Testis (tissue), 3 donors: ENCODE results near the gene HSPA9. TPM values are rescaled to one million over a fixed set of nuclear protein-coding genes. Genes with fewer than 3 reads are reported as not detected.

Experiments
- DNase-seq: peaks from one replicate; pipeline ENCODE4 v3.0.0-alpha.2; 2019
- H3K27ac ChIP-seq, 2 donors: fragments of 200-600 bp; sonication (generic); one replicate each; pipeline ENCODE4 v1.5.1; 2019
- H3K27me3 ChIP-seq: fragments of 200-600 bp; sonication (generic); one replicate; pipeline ENCODE4 v1.5.1; 2019
- H3K36me3 ChIP-seq: fragments of 200-600 bp; sonication (generic); one replicate; pipeline ENCODE4 v1.5.1; 2017; ENCODE audit warnings: low read depth; ENCODE audit errors: missing control alignments
- H3K4me1 ChIP-seq: fragments of 200-600 bp; sonication (generic); one replicate; pipeline ENCODE4 v1.5.1; 2019
- H3K4me3 ChIP-seq, 2 donors: fragments of 200-600 bp; sonication (generic); one replicate each; pipeline ENCODE4 v1.5.1; 2017 to 2019
- H3K9me3 ChIP-seq: fragments of 200-600 bp; sonication (generic); one replicate; pipeline ENCODE4 v1.5.1; 2017
- CTCF ChIP-seq, 3 experiments: fragments of 450-650 bp in 2 of 3; fragments of 200-600 bp in 1 of 3; sonication (generic) in 1 of 3; IDR thresholded peaks; one replicate each; pipeline ENCODE4 v1.5.1; 2016 to 2019; ENCODE audit warnings: antibody characterized with exemption in 3 of 3, mild to moderate bottlenecking in 2 of 3, moderate library complexity in 1 of 3
- POLR2A ChIP-seq: fragments of 450-650 bp; IDR thresholded peaks from one replicate; pipeline ENCODE4 v1.6.1; 2017; ENCODE audit warnings: antibody characterized with exemption, mild to moderate bottlenecking, moderate library complexity
- WGBS, 2 donors: methylation state at CpG; one replicate each; pipeline ENCODE4 v1.1.5; 2018; 5-methylcytosine and 5-hydroxymethylcytosine counted together
- intact Hi-C: fragments of 100-400 bp; cut with DNase I; formaldehyde crosslinking; loops from one replicate; pipeline ENCODE4 v1.15.1; 2023; ENCODE audit warnings: low total_unique reads
- polyA plus RNA-seq: library from polyadenylated mRNA; stranded (reverse); fragments of 350-450 nt; fragmentation: Illumina TruSeq; extraction: RNeasy Lipid Tissue Mini Kit (QIAGEN cat#74804); gene quantifications from one replicate; pipeline ENCODE4 v1.2.3, GENCODE V29; 2014; ENCODE audit warnings: low read depth, low replicate concordance; ENCODE audit not compliant: insufficient read depth
- total RNA-seq, 2 donors: library from RNA; depleted of rRNA; stranded (reverse); fragments of >200 nt; gene quantifications; one replicate each; pipeline ENCODE4 v1.2.3, GENCODE V29; 2016

The HSPA9 gene
- total and polyA plus RNA-seq, 3 donors from 2014 or later: 145 to 243 (median 205) TPM

- DNase-seq: no peak
- no peak overlapping the region for H3K4me3 ChIP-seq
- no peaks in the 10 kb centered on the region for H3K9me3 ChIP-seq
- no peaks in the 10 kb centered on the region for H3K27me3 ChIP-seq
- no peak overlapping the region for H3K27ac ChIP-seq
- no peaks in the 10 kb centered on the region for H3K4me1 ChIP-seq
- 80 to 85% methylated on average over 16 of the region's 16 CpGs for WGBS, 2 donors
- H3K36me3 ChIP-seq: no peaks in the 10 kb centered on the region
- TF ChIP-seq POLR2A (no peak), CTCF (IDR thresholded peaks at IDR 0.05) (no peak)
- intact Hi-C loops: no loop called here
Measured at GRCh38 chr5:138568061-138568824, 7.0 kb downstream of the HSPA9 start.

GRCh38 chr5:138566792-138567191 lies 8.4 kb downstream of the HSPA9 start:
- Histone ChIP-seq H3K4me3 (no peak overlapping the region), H3K27ac (no peak overlapping the region), H3K36me3 (no peaks in the 10 kb centered on the region), H3K9me3 (no peaks in the 10 kb centered on the region), H3K27me3 (no peaks in the 10 kb centered on the region), H3K4me1 (no peaks in the 10 kb centered on the region)
- intact Hi-C loops: no loop called here
- WGBS, 2 donors: 84 to 92% methylated on average over 3 of the region's 3 CpGs
- TF ChIP-seq CTCF (IDR thresholded peaks at IDR 0.05): no peak
- no peak for TF ChIP-seq POLR2A
- no peak for DNase-seq

- no peaks in the 10 kb centered on the region for H3K36me3 ChIP-seq
- no peak overlapping the region for H3K27ac ChIP-seq
- H3K27me3 ChIP-seq: no peaks in the 10 kb centered on the region
- intact Hi-C loops: no loop called here
- H3K9me3 ChIP-seq: no peaks in the 10 kb centered on the region
- DNase-seq: no peak
- no peaks in the 10 kb centered on the region for H3K4me1 ChIP-seq
- 82 to 87% methylated on average over 7 of the region's 7 CpGs for WGBS, 2 donors
- no peak for TF ChIP-seq POLR2A
- no peak for TF ChIP-seq CTCF (IDR thresholded peaks at IDR 0.05)
- H3K4me3 ChIP-seq: no peak overlapping the region
Measured at GRCh38 chr5:138565100-138565821, 9.9 kb downstream of the HSPA9 start.

- Histone ChIP-seq H3K36me3 (no peaks in the 10 kb centered on the region), H3K27me3 (no peaks in the 10 kb centered on the region), H3K4me1 (no peaks in the 10 kb centered on the region), H3K4me3 (no peak overlapping the region), H3K9me3 (no peaks in the 10 kb centered on the region), H3K27ac (no peak overlapping the region)
- intact Hi-C loops: no loop called here
- TF ChIP-seq CTCF (IDR thresholded peaks at IDR 0.05) (no peak), POLR2A (no peak)
- 88% methylated on average over 9 of the region's 9 CpGs for WGBS, 2 donors
- DNase-seq: no peak
Measured at GRCh38 chr5:138564242-138564641, 11.0 kb downstream of the HSPA9 start.
